ENCODE measurements around the gene PPM1F. TPM values are rescaled to one million over a fixed set of nuclear protein-coding genes. Genes with fewer than 3 reads are reported as not detected.

Gene PPM1F
- total and polyA plus RNA-seq, 10 of the 15 experiments (the other 5 are each of a cell fraction or from before 2014, with no cell fraction given), result 0.55 to 26.3 (median 9.7) TPM

DNA sequence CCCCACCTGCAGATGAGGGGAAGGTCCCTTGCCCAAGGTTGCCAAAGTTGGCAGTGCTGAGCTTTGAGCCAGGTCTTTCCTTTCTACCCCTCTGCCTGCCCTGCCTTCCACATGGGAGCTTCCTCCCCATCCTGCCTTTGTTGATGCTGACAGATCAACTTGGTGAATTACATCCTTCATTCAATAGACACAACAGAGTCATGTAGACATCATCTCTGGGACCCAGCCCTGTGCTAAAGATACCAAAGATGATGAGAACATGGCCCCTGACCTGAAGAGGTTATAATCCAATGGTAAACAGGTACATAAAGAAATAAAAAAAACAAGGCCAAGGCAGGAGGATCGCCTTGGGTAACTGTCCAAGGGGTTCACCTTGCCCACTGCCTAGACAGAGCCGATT is 42.8 kb downstream of the PPM1F start:
- in situ Hi-C loops (cut with MboI), result no loop called here
- Histone ChIP-seq H3K4me3 (no peak overlapping the region), H3K36me3 (ENCODE audit: control insufficient read depth in 2 of 2, insufficient read depth in 2 of 2, low read length in 1 of 2) (no peaks in the 10 kb centered on the region), H3K9ac (ENCODE audit: control insufficient read depth, insufficient read depth, low read length) (no peak overlapping the region), H3K9me3 (replicated peaks; ENCODE audit: control insufficient read depth, insufficient read depth, low read length) (no peaks in the 10 kb centered on the region), H3K79me2 (ENCODE audit: control insufficient read depth, insufficient read depth, low read length) (no peaks in the 10 kb centered on the region), H3K27ac (ENCODE audit: control insufficient read depth, insufficient read depth) (no peak overlapping the region), H3K4me2 (ENCODE audit: control insufficient read depth, insufficient read depth) (no peak overlapping the region), H2AFZ (ENCODE audit: control insufficient read depth, low read depth, low read length) (no peak overlapping the region), H4K20me1 (ENCODE audit: control insufficient read depth, insufficient read depth) (no peaks in the 10 kb centered on the region), H3K4me1 (ENCODE audit: control insufficient read depth, insufficient read depth, low read length) (no peaks in the 10 kb centered on the region), H3K27me3 (replicated peaks in 1 of 2; ENCODE audit: control insufficient read depth in 2 of 2, insufficient read depth in 2 of 2, low read length in 1 of 2) (no peaks in the 10 kb centered on the region)
- ATAC-seq, result no peak
- CTCF ChIA-PET, result interaction anchor here (1.1 kb wide), 1 partner anchor 18 kb away, joined by 3 read pairs; no protein-coding TSS in a partner anchor
- no TSS peak for BruUV-seq (replicated peaks)
- 52% methylated on average over 2 of the region's 2 CpGs for WGBS (ENCODE audit: insufficient coverage, insufficient replicate concordance, low lambda C conversion rate, missing lambda C conversion rate)
- POLR2A ChIA-PET, result no interaction called here
- SMC1A ChIA-PET (ENCODE audit: uncharacterized antibody, unreplicated experiment), result interaction anchor here (1.2 kb wide), 1 partner anchor 28 kb away, joined by 3 read pairs; no protein-coding TSS in a partner anchor
- intact Hi-C loops (cut with micrococcal nuclease; ENCODE audit: unreplicated experiment), result no loop called here
- DNase-seq (ENCODE audit: low read depth, low spot score), result no peak
- RAD21 ChIA-PET (ENCODE audit: unreplicated experiment), result no interaction called here
- no peak for FAIRE-seq
- TF ChIP-seq PAX5 (IDR thresholded peaks at IDR 0.05; ENCODE audit: borderline replicate concordance, low read depth, low read length) (no peak), ZBED1 (IDR thresholded peaks at IDR 0.05; ENCODE audit: borderline replicate concordance) (no peak), SIX5 (IDR thresholded peaks at IDR 0.05; ENCODE audit: low read depth, low read length, severe bottlenecking) (no peak), NBN (IDR thresholded peaks at IDR 0.05) (no peak), RB1 (IDR thresholded peaks at IDR 0.05; ENCODE audit: borderline replicate concordance) (no peak), ZNF207 (IDR thresholded peaks at IDR 0.05; ENCODE audit: borderline replicate concordance) (no peak), SREBF2 (IDR thresholded peaks at IDR 0.05; ENCODE audit: low read length) (no peak), JUNB (IDR thresholded peaks at IDR 0.05) (no peak), SPI1 (IDR thresholded peaks at IDR 0.05; ENCODE audit: borderline replicate concordance, insufficient read depth, low read depth, low read length) (no peak), YBX1 (IDR thresholded peaks at IDR 0.05) (no peak), IKZF2 (IDR thresholded peaks at IDR 0.05) (no peak), TBL1XR1 (IDR thresholded peaks at IDR 0.05; ENCODE audit: low read depth, low read length) (no peak), NR2C1 (IDR thresholded peaks at IDR 0.05) (no peak), EP300 (IDR thresholded peaks at IDR 0.05; ENCODE audit: borderline replicate concordance in 1 of 2, control insufficient read depth in 1 of 2, low read depth in 2 of 2, low read length in 2 of 2) (no peak)
- TF ChIP-seq, protein P1, sequence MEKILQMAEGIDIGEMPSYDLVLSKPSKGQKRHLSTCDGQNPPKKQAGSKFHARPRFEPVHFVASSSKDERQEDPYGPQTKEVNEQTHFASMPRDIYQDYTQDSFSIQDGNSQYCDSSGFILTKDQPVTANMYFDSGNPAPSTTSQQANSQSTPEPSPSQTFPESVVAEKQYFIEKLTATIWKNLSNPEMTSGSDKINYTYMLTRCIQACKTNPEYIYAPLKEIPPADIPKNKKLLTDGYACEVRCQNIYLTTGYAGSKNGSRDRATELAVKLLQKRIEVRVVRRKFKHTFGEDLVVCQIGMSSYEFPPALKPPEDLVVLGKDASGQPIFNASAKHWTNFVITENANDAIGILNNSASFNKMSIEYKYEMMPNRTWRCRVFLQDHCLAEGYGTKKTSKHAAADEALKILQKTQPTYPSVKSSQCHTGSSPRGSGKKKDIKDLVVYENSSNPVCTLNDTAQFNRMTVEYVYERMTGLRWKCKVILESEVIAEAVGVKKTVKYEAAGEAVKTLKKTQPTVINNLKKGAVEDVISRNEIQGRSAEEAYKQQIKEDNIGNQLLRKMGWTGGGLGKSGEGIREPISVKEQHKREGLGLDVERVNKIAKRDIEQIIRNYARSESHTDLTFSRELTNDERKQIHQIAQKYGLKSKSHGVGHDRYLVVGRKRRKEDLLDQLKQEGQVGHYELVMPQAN (conservative IDR thresholded peaks at IDR 0.05), result no peak
- TF ChIP-seq, protein P2, sequence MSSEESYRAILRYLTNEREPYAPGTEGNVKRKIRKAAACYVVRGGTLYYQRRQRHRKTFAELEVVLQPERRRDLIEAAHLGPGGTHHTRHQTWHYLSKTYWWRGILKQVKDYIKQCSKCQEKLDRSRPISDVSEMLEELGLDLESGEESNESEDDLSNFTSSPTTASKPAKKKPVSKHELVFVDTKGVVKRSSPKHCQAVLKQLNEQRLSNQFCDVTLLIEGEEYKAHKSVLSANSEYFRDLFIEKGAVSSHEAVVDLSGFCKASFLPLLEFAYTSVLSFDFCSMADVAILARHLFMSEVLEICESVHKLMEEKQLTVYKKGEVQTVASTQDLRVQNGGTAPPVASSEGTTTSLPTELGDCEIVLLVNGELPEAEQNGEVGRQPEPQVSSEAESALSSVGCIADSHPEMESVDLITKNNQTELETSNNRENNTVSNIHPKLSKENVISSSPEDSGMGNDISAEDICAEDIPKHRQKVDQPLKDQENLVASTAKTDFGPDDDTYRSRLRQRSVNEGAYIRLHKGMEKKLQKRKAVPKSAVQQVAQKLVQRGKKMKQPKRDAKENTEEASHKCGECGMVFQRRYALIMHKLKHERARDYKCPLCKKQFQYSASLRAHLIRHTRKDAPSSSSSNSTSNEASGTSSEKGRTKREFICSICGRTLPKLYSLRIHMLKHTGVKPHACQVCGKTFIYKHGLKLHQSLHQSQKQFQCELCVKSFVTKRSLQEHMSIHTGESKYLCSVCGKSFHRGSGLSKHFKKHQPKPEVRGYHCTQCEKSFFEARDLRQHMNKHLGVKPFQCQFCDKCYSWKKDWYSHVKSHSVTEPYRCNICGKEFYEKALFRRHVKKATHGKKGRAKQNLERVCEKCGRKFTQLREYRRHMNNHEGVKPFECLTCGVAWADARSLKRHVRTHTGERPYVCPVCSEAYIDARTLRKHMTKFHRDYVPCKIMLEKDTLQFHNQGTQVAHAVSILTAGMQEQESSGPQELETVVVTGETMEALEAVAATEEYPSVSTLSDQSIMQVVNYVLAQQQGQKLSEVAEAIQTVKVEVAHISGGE (CRISPR knock-in tag; IDR thresholded peaks at IDR 0.05), result no peak
- TF ChIP-seq, protein P3, sequence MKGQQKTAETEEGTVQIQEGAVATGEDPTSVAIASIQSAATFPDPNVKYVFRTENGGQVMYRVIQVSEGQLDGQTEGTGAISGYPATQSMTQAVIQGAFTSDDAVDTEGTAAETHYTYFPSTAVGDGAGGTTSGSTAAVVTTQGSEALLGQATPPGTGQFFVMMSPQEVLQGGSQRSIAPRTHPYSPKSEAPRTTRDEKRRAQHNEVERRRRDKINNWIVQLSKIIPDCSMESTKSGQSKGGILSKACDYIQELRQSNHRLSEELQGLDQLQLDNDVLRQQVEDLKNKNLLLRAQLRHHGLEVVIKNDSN (IDR thresholded peaks at IDR 0.05; ENCODE audit: borderline replicate concordance, extremely low read length, insufficient read depth, low read depth, low read length), result no peak

Data from GM12878 (cell line).